Glomerular endothelial cell (primary cell): ENCODE data around the gene RDH16. TPM values are rescaled to one million over a fixed set of nuclear protein-coding genes. Genes with fewer than 3 reads are reported as not detected.
"Not testable (repeated sequence)": the region's sequence is repeated elsewhere in the genome, so short reads cannot be mapped to it uniquely, and the experiment has no call there.

ENCODE experiments used
- DNase-seq: peaks from one replicate; pipeline ENCODE4 v3.0.0-alpha.2; 2011; ENCODE audit warnings: low read depth, low spot score; ENCODE audit errors: extremely low read depth
- total RNA-seq: library from RNA; depleted of rRNA; stranded (reverse); fragments of >200 nt; gene quantifications from 2 replicates; pipeline ENCODE4 v1.2.3, GENCODE V29; 2015

Gene RDH16
- total RNA-seq, 1 donor from 2014 or later = not detected

- DNase-seq = no peak
Measured at GRCh38 chr12:56927281-56927680, 30.1 kb downstream of the RDH16 start.

GRCh38 chr12:56922031-56922430 is 35.4 kb downstream of the RDH16 start:
- no peak for DNase-seq

GRCh38 chr12:56921346-56921745 is 36.1 kb downstream of the RDH16 start:
- DNase-seq = no peak

- DNase-seq = not testable (repeated sequence)
Measured at GRCh38 chr12:56918139-56918538, 39.3 kb downstream of the RDH16 start.

GRCh38 chr12:56916996-56917333 is 40.4 kb downstream of the RDH16 start:
- no peak for DNase-seq

- no peak for DNase-seq
Measured at GRCh38 chr12:56916296-56916995, 41.0 kb downstream of the RDH16 start.

GRCh38 chr12:56914724-56915123 is 42.7 kb downstream of the RDH16 start:
- DNase-seq = no peak

GRCh38 chr12:56914256-56914655 is 43.2 kb downstream of the RDH16 start:
- no peak for DNase-seq

GRCh38 chr12:56909403-56909802 is 48.0 kb downstream of the RDH16 start:
- DNase-seq = not testable (repeated sequence)

GRCh38 chr12:56908136-56908535 is 49.3 kb downstream of the RDH16 start:
- no peak for DNase-seq

- DNase-seq = no peak
Measured at GRCh38 chr12:56905852-56906251, 51.6 kb downstream of the RDH16 start.

GRCh38 chr12:56903374-56903773 is 54.0 kb downstream of the RDH16 start:
- DNase-seq = no peak

Other genes with a start within 250 kb of the RDH16 start
- 892 and 1,291 TPM in 2 replicates for gene NACA, start 232.3 kb downstream of the RDH16 start, total RNA-seq
- 1.5 and 4.0 TPM in 2 replicates for gene PRIM1, start 205.3 kb downstream of the RDH16 start, total RNA-seq
- not detected in 2 replicates for gene HSD17B6, start 194.3 kb downstream of the RDH16 start, total RNA-seq
- gene SDR9C7, start 23.2 kb downstream of the RDH16 start, total RNA-seq = not detected in 2 replicates
- 5.3 and 8.0 TPM in 2 replicates for gene ZBTB39, start 48.9 kb upstream of the RDH16 start, total RNA-seq
- not detected in 2 replicates for gene TAC3, start 58.9 kb upstream of the RDH16 start, total RNA-seq
- gene MYO1A, start 92.5 kb upstream of the RDH16 start, total RNA-seq = not detected in 2 replicates
- 7.9 and 8.0 TPM in 2 replicates for gene NEMP1, start 121.2 kb upstream of the RDH16 start, total RNA-seq
- gene NAB2, start 131.5 kb upstream of the RDH16 start, total RNA-seq = 16.4 and 17.2 TPM in 2 replicates
- gene STAT6, start 153.8 kb upstream of the RDH16 start, total RNA-seq = 91.2 and 108 TPM in 2 replicates
- 12.4 and 21.4 TPM in 2 replicates for gene LRP1, start 170.9 kb upstream of the RDH16 start, total RNA-seq
- gene LRP1-AS, start 190.0 kb upstream of the RDH16 start, total RNA-seq = not detected in 2 replicates